HG02943 (cell line): Measurements from ENCODE around the gene ZNF697.
A peak's percentile ranks its signal among the peaks of the same experiment; 100 is the strongest.
"Not testable (repeated sequence)": the region's sequence is repeated elsewhere in the genome, so short reads cannot be mapped to it uniquely, and the experiment has no call there.

Experiments used
- ATAC-seq: cut with Tn5 transposase; IDR thresholded peaks from one replicate; pipeline ENCODE4 v1.9.1; 2021; ENCODE audit warnings: mild to moderate bottlenecking, low read depth, moderate library complexity; ENCODE audit not compliant: unreplicated experiment

Gene ZNF697

GRCh38 chr1:119605080-119605479 is 43.0 kb downstream of the ZNF697 start:
- not testable (repeated sequence) for ATAC-seq

DNA sequence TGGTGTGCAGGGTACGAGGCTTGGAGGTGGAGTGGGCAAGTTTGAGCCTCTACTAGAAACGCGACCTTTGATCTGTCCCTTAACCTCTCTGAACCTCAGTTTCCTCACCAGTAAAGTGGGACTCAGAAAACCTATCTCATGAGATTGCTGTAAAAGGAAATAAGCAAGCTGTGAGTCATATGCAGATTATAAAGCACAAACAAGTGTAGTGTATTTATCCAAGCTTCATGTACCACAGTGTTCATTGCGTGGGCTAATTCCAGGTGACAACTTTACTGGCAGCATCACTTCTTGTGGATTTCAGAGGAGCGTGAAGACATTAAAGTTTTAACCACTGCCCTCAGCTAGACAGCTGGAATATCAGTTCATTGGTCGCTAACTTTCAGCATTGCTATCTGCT is 44.4 kb downstream of the ZNF697 start:
- ATAC-seq = no peak

DNA sequence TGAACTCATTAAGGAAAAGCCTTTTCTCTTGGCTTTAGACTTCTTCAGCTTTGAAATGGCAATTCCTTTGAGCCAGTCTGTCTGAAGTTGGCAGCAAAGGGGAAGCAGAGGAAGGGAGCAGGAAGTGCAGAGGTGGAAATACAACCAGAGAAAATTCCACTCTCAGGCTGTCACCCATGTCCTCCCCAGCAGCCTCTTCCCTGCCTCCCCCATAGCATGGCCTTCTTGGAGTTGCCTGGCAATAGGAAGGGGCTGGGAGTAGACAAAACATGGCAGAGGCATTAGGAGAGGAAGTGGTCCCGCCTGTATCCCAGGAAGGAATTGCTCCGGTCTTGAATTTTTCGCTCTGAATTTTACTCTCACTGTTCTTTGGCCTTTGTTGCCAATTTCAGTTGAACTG is 44.8 kb downstream of the ZNF697 start:
- ATAC-seq = not testable (repeated sequence)

GRCh38 chr1:119602789-119603188 is 45.3 kb downstream of the ZNF697 start:
- ATAC-seq = not testable (repeated sequence)

DNA sequence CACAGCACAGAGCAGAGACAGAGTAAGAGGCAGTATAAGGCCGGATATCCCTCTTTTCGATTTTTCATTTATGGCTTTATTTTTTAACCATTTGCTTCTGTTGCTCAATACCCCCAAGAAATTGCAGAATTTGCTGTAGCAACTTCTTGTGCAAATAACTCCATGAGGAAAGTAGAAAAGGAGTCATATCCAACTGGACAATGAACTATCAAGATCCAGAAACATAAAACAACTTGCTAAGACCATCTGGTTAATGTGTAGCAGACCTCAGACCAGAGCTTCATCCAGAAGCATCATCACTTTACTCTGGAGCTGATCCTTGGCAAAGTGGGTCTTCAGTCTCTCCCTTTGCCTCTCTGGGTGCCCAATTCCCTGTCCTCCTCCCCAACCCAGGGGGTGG is 45.9 kb downstream of the ZNF697 start:
- no peak for ATAC-seq

GRCh38 chr1:119600976-119601375 is 47.1 kb downstream of the ZNF697 start:
- ATAC-seq = no peak

DNA sequence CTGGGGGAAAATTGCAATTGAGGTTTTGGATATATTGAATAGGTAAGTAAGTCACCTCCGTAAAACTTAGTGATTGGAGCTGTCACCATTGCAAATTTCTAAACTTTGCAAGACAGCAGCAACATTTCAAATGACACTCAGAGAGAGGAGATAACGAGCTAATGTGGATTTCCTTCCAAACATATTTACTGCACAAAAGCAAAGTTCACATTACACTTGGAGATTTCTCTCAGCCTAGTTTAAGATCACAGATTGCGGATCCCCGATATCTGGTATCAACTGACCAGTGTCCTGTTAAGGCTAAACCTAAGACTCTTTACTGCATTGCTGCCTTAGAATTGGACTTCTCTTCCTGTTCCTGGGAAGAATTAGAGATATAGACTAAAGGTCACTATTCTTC is 47.5 kb downstream of the ZNF697 start:
- no peak for ATAC-seq

GRCh38 chr1:119595606-119596005 is 52.5 kb downstream of the ZNF697 start:
- no peak for ATAC-seq

DNA sequence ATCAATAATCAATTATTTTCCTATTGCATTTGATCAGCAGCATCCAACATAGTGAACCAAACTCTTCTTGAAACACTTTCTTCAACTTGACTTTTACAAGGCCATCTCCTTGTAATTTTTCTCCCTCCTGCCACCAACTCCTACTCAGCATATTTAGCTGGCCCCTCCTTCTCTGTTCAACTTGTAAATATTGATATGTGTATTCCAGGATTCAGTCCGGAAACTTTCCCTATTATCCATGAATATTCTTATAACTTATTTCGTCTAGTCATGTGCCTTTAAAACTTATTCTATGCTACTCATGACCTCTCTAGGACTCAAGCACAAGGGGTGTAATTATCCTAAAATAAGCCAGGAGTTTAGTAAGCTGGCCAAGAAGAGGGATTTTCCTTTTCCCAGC is 52.9 kb downstream of the ZNF697 start:
- ATAC-seq = no peak

GRCh38 chr1:119594376-119594775 is 53.7 kb downstream of the ZNF697 start:
- no peak for ATAC-seq

DNA sequence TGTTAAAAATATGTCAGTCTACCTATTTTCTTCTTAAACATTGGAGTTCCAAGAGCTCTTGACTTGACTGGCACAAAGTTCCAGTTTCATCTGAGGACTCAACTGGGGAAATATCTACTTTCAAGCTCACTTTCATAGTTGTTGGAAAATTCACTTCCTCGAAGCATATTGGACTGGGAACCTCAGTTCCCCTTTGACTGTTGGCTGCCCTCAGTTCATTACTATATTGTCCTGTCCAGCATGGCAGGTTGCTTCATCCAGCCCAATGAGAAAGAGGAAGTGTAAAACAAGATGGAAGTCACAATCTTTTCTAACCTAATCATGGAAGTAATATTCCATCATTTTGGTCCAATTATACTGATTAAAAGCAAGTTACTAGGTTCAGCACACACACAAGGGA is 54.3 kb downstream of the ZNF697 start:
- no peak for ATAC-seq

GRCh38 chr1:119590393-119590792 is 57.7 kb downstream of the ZNF697 start:
- ATAC-seq = no peak

DNA sequence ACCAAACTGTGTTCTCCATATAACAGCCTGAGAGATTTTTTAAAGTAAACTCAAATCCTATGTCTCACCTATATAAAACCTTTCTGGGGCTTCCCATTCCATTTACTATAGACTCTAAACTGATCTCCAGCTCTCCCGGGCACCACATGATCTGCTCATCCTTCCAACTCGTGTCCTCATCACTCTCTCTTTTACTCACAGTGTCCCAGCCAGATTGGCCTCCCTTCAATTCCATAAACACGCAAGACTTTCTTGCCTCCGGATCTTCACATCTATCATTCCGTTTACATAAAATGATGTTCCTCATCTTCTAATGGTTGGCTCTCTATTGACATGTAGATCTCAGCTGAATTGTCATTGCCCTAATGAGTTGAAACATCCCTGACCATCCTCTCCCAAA is 59.4 kb downstream of the ZNF697 start:
- no peak for ATAC-seq

- no peak for ATAC-seq
Observed at GRCh38 chr1:119587341-119587740, 60.7 kb downstream of the ZNF697 start.

DNA sequence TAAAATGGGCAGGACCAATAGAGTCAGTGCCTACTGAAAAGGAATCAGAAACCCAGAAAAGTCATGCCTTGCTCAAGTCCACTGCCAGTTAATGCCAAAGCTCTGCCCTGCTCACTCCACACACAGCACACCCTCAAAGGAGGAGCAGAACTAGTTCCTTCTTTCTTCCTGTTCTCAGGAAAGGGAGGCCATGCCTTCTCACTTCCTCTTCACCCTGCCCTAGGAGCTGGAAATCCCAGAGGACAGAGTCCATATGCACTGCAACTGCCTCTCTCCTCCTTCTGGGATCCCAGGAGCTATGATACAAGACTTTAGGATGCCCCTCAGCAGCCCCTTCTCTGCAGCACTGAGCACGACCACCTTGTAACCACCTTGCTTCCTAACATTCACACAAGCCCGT is 62.3 kb downstream of the ZNF697 start:
- ATAC-seq = not testable (repeated sequence)

- ATAC-seq = peak; percentile 73
Observed at GRCh38 chr1:119582801-119583200, 65.3 kb downstream of the ZNF697 start.

DNA sequence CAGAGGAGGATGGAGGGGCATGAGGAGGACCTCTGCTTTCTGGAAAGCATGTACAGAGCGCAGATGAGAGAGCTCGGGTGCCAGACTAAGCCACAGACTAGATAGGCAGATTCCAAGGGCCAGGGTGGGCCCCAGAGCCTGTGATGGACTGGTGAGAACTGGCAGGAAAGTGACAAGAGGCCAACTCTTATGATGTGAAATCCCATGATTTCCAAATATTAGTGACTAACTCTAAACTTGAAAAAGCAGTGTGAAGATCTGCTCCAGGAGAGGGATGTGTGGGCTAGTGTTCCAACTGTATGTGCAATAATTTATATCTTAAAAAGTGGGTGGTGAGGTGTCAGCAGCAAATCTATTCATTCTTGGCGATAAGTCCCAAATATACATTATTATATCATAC is 67.0 kb downstream of the ZNF697 start:
- ATAC-seq = not testable (repeated sequence)

GRCh38 chr1:119573886-119574285 is 74.2 kb downstream of the ZNF697 start:
- no peak for ATAC-seq

- not testable (repeated sequence) for ATAC-seq
Observed at GRCh38 chr1:119569930-119570622, 78.0 kb downstream of the ZNF697 start.
